CD8-positive, alpha-beta memory T cell (primary cell): ENCODE data around the gene SSTR5. TPM values are rescaled to one million over a fixed set of nuclear protein-coding genes. Genes with fewer than 3 reads are reported as not detected.

ENCODE experiments used
- CTCF ChIA-PET: fragments of 350-600 bp; sonication (Branson Sonifier 250); formaldehyde crosslinking; loops from one replicate; lab custom pipeline; 2021; ENCODE audit warnings: antibody characterized with exemption; lab: Charles Lee
- POLR2A ChIA-PET: fragments of 350-600 bp; sonication (Branson Sonifier 250); formaldehyde crosslinking; loops from one replicate; lab custom pipeline; 2021; ENCODE audit warnings: antibody characterized with exemption; lab: Charles Lee
- DNase-seq, 5 donors: peaks; one replicate each; pipeline versions ENCODE4 v3.0.0 to v3.0.0-alpha.2; 2020 to 2022; ENCODE audit warnings: mixed read lengths in 1 of 5
- H3K27ac ChIP-seq: one replicate; pipeline ENCODE4 v1.7.0; 2013; ENCODE audit warnings: low read depth, mild to moderate bottlenecking, low read length, moderate library complexity
- H3K27me3 ChIP-seq: 2 replicates; pipeline ENCODE4 v1.7.0; 2013; ENCODE audit warnings: low read length, mild to moderate bottlenecking; ENCODE audit not compliant: insufficient read depth, poor library complexity, severe bottlenecking
- H3K36me3 ChIP-seq: 2 replicates; pipeline ENCODE4 v1.7.0; 2013; ENCODE audit warnings: mild to moderate bottlenecking, low read length, moderate library complexity; ENCODE audit not compliant: insufficient read depth
- H3K4me1 ChIP-seq: 2 replicates; pipeline ENCODE4 v1.7.0; 2013; ENCODE audit warnings: mild to moderate bottlenecking, low read length, moderate library complexity; ENCODE audit not compliant: insufficient read depth
- H3K4me3 ChIP-seq: 2 replicates; pipeline ENCODE4 v1.7.0; 2013; ENCODE audit warnings: mild to moderate bottlenecking, low read length
- H3K9me3 ChIP-seq: 2 replicates; pipeline ENCODE4 v1.7.0; 2013; ENCODE audit warnings: mild to moderate bottlenecking, low read length
- H3K27ac Mint-ChIP-seq, 8 donors: one replicate each; pipeline ENCODE4 v1.8.0; 2020 to 2021; ENCODE audit warnings: mixed read lengths in 8 of 8, mild to moderate bottlenecking in 6 of 8, inconsistent platforms in 3 of 8, moderate library complexity in 3 of 8
- H3K27me3 Mint-ChIP-seq, 2 donors: one replicate each; pipeline ENCODE4 v1.8.0; 2020 to 2021; ENCODE audit warnings: mixed read lengths in 2 of 2, mild to moderate bottlenecking in 1 of 2, moderate library complexity in 1 of 2
- H3K36me3 Mint-ChIP-seq, 3 donors: one replicate each; pipeline ENCODE4 v1.8.0; 2020 to 2021; ENCODE audit warnings: mixed read lengths in 3 of 3, inconsistent platforms in 1 of 3, mild to moderate bottlenecking in 1 of 3
- H3K4me1 Mint-ChIP-seq, 3 donors: one replicate each; pipeline ENCODE4 v1.8.0; 2020 to 2021; ENCODE audit warnings: mixed read lengths in 3 of 3, inconsistent platforms in 1 of 3, mild to moderate bottlenecking in 1 of 3
- H3K4me3 Mint-ChIP-seq, 7 donors: one replicate each; pipeline ENCODE4 v1.8.0; 2020 to 2021; ENCODE audit warnings: mixed read lengths in 7 of 7, mild to moderate bottlenecking in 6 of 7, moderate library complexity in 4 of 7, inconsistent platforms in 2 of 7
- H3K9me3 Mint-ChIP-seq, 5 donors: one replicate each; pipeline ENCODE4 v1.8.0; 2020 to 2022; ENCODE audit warnings: mixed read lengths in 5 of 5, mild to moderate bottlenecking in 3 of 5, moderate library complexity in 2 of 5, inconsistent platforms in 1 of 5
- polyA plus RNA-seq: library from polyadenylated mRNA; unstranded; fragments of 300-500 nt; fragmentation: Illumina TruSeq; gene quantifications from one replicate; pipeline ENCODE4 v1.2.3, GENCODE V29; 2021
- total RNA-seq, 2 experiments: library from RNA; stranded (reverse); gene quantifications; one replicate each; pipeline ENCODE4 v1.2.3, GENCODE V29; 2021

SSTR5 gene
- total and polyA plus RNA-seq, 3 experiments from 2014 or later = not detected

DNA sequence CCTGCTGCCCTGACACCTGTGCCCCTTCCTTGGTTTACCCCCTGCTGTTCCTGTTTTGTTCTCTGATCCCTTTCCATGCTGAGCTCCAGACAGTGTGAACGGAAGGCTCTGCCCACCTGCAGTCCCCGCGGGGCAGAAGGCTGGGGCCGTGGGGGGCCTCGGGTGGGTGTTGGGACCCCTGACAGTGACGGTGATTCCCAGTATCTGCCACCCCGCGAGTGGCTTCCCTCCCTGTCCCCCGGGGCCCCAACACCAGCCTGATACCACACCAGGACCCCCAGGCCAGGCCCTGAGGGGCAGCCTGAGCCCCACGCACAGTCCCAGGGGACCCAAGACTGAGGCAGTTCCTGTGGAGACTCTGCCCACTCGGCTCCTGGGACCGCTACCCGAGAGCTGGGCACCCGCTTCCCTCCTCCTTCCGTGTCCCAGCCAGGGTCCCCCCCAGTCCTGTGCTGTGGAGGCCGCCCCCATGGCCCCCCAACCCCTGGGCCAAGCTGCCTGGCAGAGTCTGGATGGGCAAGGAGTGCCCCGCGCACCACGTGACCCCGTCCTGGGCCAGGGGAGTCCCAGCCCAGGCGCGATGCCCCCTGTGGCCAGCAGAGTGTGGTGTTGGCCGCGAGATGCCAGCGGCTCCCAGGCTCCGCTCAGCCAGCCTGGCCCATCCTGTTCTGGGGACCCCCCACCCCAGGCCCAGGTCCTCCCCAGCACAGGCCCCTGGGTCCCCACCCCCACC lies 33.5 kb downstream of the SSTR5 start:
- no peaks in the 10 kb centered on the region for H3K36me3 Mint-ChIP-seq
- no peak overlapping the region for H3K4me3 ChIP-seq
- no peaks in the 10 kb centered on the region for H3K4me1 Mint-ChIP-seq
- H3K27me3 Mint-ChIP-seq = peaks cover 4 to 6% of the 10 kb centered on the region in 2 donors
- no peaks in the 10 kb centered on the region for H3K4me1 ChIP-seq
- CTCF ChIA-PET = no interaction called here
- H3K27ac ChIP-seq = no peak overlapping the region
- no peaks in the 10 kb centered on the region for H3K27me3 ChIP-seq
- POLR2A ChIA-PET = no interaction called here
- H3K27ac Mint-ChIP-seq = no peak overlapping the region
- DNase-seq = peak in 1 of 5 donors; percentile 37
- no peak overlapping the region for H3K4me3 Mint-ChIP-seq
- H3K9me3 Mint-ChIP-seq = no peaks in the 10 kb centered on the region
- no peaks in the 10 kb centered on the region for H3K36me3 ChIP-seq
- no peaks in the 10 kb centered on the region for H3K9me3 ChIP-seq

GRCh38 chr16:1106659-1107058 lies 34.1 kb downstream of the SSTR5 start:
- no peaks in the 10 kb centered on the region for H3K4me1 ChIP-seq
- Mint-ChIP-seq H3K4me1 (no peaks in the 10 kb centered on the region), H3K4me3 (no peak overlapping the region), H3K27me3 (peaks cover 3 to 6% of the 10 kb centered on the region in 2 donors), H3K27ac (no peak overlapping the region), H3K36me3 (no peaks in the 10 kb centered on the region), H3K9me3 (no peaks in the 10 kb centered on the region)
- H3K9me3 ChIP-seq = no peaks in the 10 kb centered on the region
- H3K4me3 ChIP-seq = no peak overlapping the region
- POLR2A ChIA-PET = no interaction called here
- CTCF ChIA-PET = no interaction called here
- H3K27ac ChIP-seq = no peak overlapping the region
- no peak for DNase-seq
- H3K27me3 ChIP-seq = no peaks in the 10 kb centered on the region
- H3K36me3 ChIP-seq = no peaks in the 10 kb centered on the region

GRCh38 chr16:1107141-1107540 lies 34.6 kb downstream of the SSTR5 start:
- Histone ChIP-seq H3K36me3 (no peaks in the 10 kb centered on the region), H3K4me3 (no peak overlapping the region), H3K4me1 (no peaks in the 10 kb centered on the region), H3K27ac (no peak overlapping the region), H3K27me3 (no peaks in the 10 kb centered on the region), H3K9me3 (no peaks in the 10 kb centered on the region)
- POLR2A ChIA-PET = no interaction called here
- no peaks in the 10 kb centered on the region for H3K36me3 Mint-ChIP-seq
- CTCF ChIA-PET = no interaction called here
- peaks cover 3 to 6% of the 10 kb centered on the region in 2 donors for H3K27me3 Mint-ChIP-seq
- H3K27ac Mint-ChIP-seq = no peak overlapping the region
- no peaks in the 10 kb centered on the region for H3K4me1 Mint-ChIP-seq
- H3K4me3 Mint-ChIP-seq = no peak overlapping the region
- no peaks in the 10 kb centered on the region for H3K9me3 Mint-ChIP-seq
- no peak for DNase-seq

DNA sequence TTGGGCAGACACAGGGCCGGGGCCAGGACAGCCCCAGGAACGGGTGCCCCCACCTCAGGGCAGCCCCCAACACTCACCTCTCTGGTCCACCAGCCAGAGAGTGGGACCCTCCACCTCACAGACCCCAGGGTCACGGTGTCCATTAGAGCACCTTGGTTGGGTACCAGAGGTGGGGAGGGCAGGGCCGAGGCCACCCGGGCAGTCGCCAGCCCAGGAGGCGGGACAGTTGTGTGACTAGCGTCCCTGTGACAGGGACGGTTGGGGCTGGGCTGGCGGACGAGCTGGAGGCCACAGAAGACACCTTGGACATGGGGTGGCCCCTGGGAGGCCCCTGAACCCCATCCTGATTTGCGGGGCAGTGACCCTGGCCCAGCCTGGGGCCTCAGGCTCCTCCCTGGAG lies 35.2 kb downstream of the SSTR5 start:
- H3K4me3 ChIP-seq = no peak overlapping the region
- DNase-seq = no peak
- CTCF ChIA-PET = no interaction called here
- H3K9me3 Mint-ChIP-seq = no peaks in the 10 kb centered on the region
- H3K9me3 ChIP-seq = no peaks in the 10 kb centered on the region
- no peaks in the 10 kb centered on the region for H3K36me3 Mint-ChIP-seq
- no peaks in the 10 kb centered on the region for H3K4me1 Mint-ChIP-seq
- POLR2A ChIA-PET = no interaction called here
- no peaks in the 10 kb centered on the region for H3K4me1 ChIP-seq
- H3K27me3 ChIP-seq = no peaks in the 10 kb centered on the region
- H3K4me3 Mint-ChIP-seq = no peak overlapping the region
- no peaks in the 10 kb centered on the region for H3K36me3 ChIP-seq
- H3K27me3 Mint-ChIP-seq = peaks cover 3 to 6% of the 10 kb centered on the region in 2 donors
- H3K27ac Mint-ChIP-seq = no peak overlapping the region
- H3K27ac ChIP-seq = no peak overlapping the region

DNA sequence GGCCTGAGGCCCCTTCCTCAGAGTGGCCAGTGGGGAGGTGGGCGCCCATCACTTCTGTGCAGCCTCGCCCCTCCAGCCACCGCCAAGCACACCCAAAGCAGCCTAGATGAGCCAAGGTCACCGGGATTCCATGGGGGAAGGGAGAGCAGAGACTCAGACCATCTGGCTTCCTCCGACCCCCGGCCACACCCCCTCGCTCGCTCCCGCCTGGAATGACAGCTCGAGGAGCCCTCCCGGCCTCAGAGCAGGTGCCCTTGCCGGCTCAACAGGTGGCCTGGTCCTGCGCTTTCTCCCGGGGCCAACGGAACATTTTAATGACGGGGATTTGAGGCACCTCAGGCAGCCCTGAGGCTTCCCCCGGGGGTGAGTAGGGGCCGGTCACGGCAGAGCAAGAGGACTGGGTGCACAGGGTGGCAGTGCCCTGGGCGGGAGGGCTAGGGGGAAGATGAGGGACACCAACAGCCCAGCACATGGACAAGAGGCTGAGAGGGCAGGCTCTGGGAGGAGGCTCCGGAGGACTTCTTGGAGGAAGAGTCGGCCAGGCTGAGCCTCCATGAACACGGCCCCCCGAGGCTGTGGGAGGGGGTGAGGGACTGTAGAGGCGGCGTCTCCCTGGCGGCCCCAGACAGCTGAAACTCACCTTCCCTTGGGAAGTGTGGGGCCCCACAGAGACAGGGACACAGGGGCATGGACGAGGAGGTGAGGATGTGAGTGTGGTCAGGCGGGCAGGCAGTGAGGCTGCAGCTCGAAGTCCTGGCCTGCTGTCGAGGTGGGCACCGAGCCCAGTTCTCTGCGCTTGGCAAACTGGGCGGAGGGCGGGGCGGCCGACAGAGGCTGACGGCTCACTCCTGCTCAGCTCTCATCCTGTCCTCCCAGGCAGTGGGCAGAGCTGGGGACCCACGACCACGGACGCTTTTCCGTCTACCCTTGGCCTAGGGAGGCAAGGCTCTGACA lies 36.0 kb downstream of the SSTR5 start:
- POLR2A ChIA-PET = no interaction called here
- H3K4me3 Mint-ChIP-seq = no peak overlapping the region
- Histone ChIP-seq H3K4me1 (no peaks in the 10 kb centered on the region), H3K4me3 (no peak overlapping the region), H3K27ac (no peak overlapping the region), H3K36me3 (no peaks in the 10 kb centered on the region), H3K9me3 (no peaks in the 10 kb centered on the region), H3K27me3 (no peaks in the 10 kb centered on the region)
- H3K9me3 Mint-ChIP-seq = no peaks in the 10 kb centered on the region
- no peaks in the 10 kb centered on the region for H3K4me1 Mint-ChIP-seq
- DNase-seq = no peak
- H3K27me3 Mint-ChIP-seq = peaks cover 3 to 6% of the 10 kb centered on the region in 2 donors
- no peaks in the 10 kb centered on the region for H3K36me3 Mint-ChIP-seq
- CTCF ChIA-PET = no interaction called here
- H3K27ac Mint-ChIP-seq = no peak overlapping the region

GRCh38 chr16:1109648-1110047 lies 37.1 kb downstream of the SSTR5 start:
- Mint-ChIP-seq H3K4me3 (no peak overlapping the region), H3K27me3 (peaks cover 3 to 4% of the 10 kb centered on the region in 2 donors), H3K27ac (no peak overlapping the region), H3K9me3 (no peaks in the 10 kb centered on the region), H3K4me1 (no peaks in the 10 kb centered on the region), H3K36me3 (no peaks in the 10 kb centered on the region)
- DNase-seq = no peak
- ChIA-PET POLR2A (no interaction called here), CTCF (no interaction called here)
- H3K9me3 ChIP-seq = no peaks in the 10 kb centered on the region
- no peaks in the 10 kb centered on the region for H3K36me3 ChIP-seq
- H3K27ac ChIP-seq = no peak overlapping the region
- no peaks in the 10 kb centered on the region for H3K27me3 ChIP-seq
- H3K4me1 ChIP-seq = no peaks in the 10 kb centered on the region
- no peak overlapping the region for H3K4me3 ChIP-seq

- H3K27ac ChIP-seq = no peak overlapping the region
- H3K4me1 ChIP-seq = no peaks in the 10 kb centered on the region
- DNase-seq = no peak
- no peaks in the 10 kb centered on the region for H3K36me3 ChIP-seq
- H3K27me3 ChIP-seq = no peaks in the 10 kb centered on the region
- Mint-ChIP-seq H3K4me1 (no peaks in the 10 kb centered on the region), H3K27ac (no peak overlapping the region), H3K36me3 (no peaks in the 10 kb centered on the region), H3K9me3 (no peaks in the 10 kb centered on the region), H3K27me3 (peaks cover 3 to 4% of the 10 kb centered on the region in 2 donors), H3K4me3 (no peak overlapping the region)
- POLR2A ChIA-PET = no interaction called here
- H3K4me3 ChIP-seq = no peak overlapping the region
- no peaks in the 10 kb centered on the region for H3K9me3 ChIP-seq
- CTCF ChIA-PET = interaction anchor here (0.6 kb wide), 1 partner anchor 10 kb away, joined by 3 read pairs; no protein-coding TSS in a partner anchor
Observed at GRCh38 chr16:1112506-1113184, 40.1 kb downstream of the SSTR5 start.

GRCh38 chr16:1113489-1113888 lies 40.9 kb downstream of the SSTR5 start:
- CTCF ChIA-PET = no interaction called here
- Mint-ChIP-seq H3K4me3 (no peak overlapping the region), H3K27ac (no peak overlapping the region), H3K36me3 (no peaks in the 10 kb centered on the region), H3K9me3 (no peaks in the 10 kb centered on the region), H3K4me1 (no peaks in the 10 kb centered on the region), H3K27me3 (peaks cover 3 to 4% of the 10 kb centered on the region in 2 donors)
- no peak overlapping the region for H3K27ac ChIP-seq
- H3K4me3 ChIP-seq = no peak overlapping the region
- no peaks in the 10 kb centered on the region for H3K9me3 ChIP-seq
- no peak for DNase-seq
- H3K4me1 ChIP-seq = no peaks in the 10 kb centered on the region
- no peaks in the 10 kb centered on the region for H3K27me3 ChIP-seq
- H3K36me3 ChIP-seq = no peaks in the 10 kb centered on the region
- POLR2A ChIA-PET = no interaction called here
